RWPE2 (cell line): ENCODE data around the gene KIRREL3.

Experiments used
- ATAC-seq: fragments of 200-7000 bp; cut with Tn5 transposase; 3 replicates; pipeline ENCODE4 v1.9.1; 2021; ENCODE audit warnings: low read depth
- DNase-seq: peaks from one replicate; pipeline ENCODE4 v3.0.0-alpha.2; 2020; ENCODE audit warnings: low spot score
- H3K27ac ChIP-seq: fragments of 450-650 bp; 2 replicates; pipeline ENCODE4 v1.5.1; 2017; ENCODE audit warnings: mild to moderate bottlenecking; ENCODE audit not compliant: poor library complexity, severe bottlenecking
- H3K27me3 ChIP-seq: fragments of 250-450 bp; sonication (Bioruptor Pico); 2 replicates; pipeline ENCODE4 v1.5.1; 2021; ENCODE audit warnings: mild to moderate bottlenecking, moderate library complexity; ENCODE audit not compliant: insufficient read depth, poor library complexity, severe bottlenecking
- H3K36me3 ChIP-seq: fragments of 250-450 bp; sonication (Bioruptor Pico); 2 replicates; pipeline ENCODE4 v1.5.1; 2020; ENCODE audit warnings: low read depth, mild to moderate bottlenecking, moderate library complexity
- H3K4me1 ChIP-seq: fragments of 250-450 bp; sonication (Bioruptor Pico); 2 replicates; pipeline ENCODE4 v1.5.1; 2021; ENCODE audit warnings: mild to moderate bottlenecking, moderate library complexity; ENCODE audit not compliant: insufficient read depth, poor library complexity, severe bottlenecking
- H3K4me3 ChIP-seq: fragments of 250-450 bp; sonication (Bioruptor Pico); 2 replicates; pipeline ENCODE4 v1.5.1; 2021; ENCODE audit warnings: mild to moderate bottlenecking, moderate library complexity; ENCODE audit not compliant: severe bottlenecking
- H3K9me3 ChIP-seq: fragments of 250-450 bp; sonication (Bioruptor Pico); 2 replicates; pipeline ENCODE4 v1.5.1; 2021; ENCODE audit warnings: mild to moderate bottlenecking, moderate library complexity; ENCODE audit not compliant: severe bottlenecking
- TF ChIP-seq, protein P1 (sequence below): fragments of 450-650 bp; IDR thresholded peaks from one replicate; pipeline ENCODE4 v1.5.1; 2017; ENCODE audit warnings: mild to moderate bottlenecking, moderate library complexity; ENCODE audit not compliant: poor library complexity, severe bottlenecking

KIRREL3 gene

DNA sequence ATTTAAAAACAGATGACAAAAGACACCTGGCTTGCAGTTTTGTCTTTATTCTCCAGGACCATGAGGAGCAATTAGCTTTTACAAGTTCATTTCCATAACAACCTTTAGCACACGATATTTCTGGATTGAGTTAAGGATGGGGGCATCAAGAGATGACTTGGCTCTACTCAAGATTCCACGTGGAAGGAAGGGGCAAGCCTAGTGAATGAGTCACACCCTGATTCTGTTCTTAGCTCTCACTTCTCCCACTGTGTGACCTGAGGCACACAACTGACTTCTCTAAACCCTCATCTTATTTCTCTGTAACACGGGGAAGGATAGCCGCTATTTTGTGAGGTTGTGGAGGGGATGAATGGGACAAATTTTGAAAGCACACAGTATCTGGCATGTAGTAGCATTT is 185.5 kb downstream of the KIRREL3 start:
- no peak for DNase-seq
- Histone ChIP-seq H3K4me3 (no peak overlapping the region), H3K9me3 (no peaks in the 10 kb centered on the region), H3K4me1 (no peaks in the 10 kb centered on the region), H3K27me3 (peaks cover 3% of the 10 kb centered on the region), H3K27ac (no peak overlapping the region), H3K36me3 (no peaks in the 10 kb centered on the region)
- no peak for ATAC-seq
- TF ChIP-seq, protein P1, sequence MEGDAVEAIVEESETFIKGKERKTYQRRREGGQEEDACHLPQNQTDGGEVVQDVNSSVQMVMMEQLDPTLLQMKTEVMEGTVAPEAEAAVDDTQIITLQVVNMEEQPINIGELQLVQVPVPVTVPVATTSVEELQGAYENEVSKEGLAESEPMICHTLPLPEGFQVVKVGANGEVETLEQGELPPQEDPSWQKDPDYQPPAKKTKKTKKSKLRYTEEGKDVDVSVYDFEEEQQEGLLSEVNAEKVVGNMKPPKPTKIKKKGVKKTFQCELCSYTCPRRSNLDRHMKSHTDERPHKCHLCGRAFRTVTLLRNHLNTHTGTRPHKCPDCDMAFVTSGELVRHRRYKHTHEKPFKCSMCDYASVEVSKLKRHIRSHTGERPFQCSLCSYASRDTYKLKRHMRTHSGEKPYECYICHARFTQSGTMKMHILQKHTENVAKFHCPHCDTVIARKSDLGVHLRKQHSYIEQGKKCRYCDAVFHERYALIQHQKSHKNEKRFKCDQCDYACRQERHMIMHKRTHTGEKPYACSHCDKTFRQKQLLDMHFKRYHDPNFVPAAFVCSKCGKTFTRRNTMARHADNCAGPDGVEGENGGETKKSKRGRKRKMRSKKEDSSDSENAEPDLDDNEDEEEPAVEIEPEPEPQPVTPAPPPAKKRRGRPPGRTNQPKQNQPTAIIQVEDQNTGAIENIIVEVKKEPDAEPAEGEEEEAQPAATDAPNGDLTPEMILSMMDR, result no peak

DNA sequence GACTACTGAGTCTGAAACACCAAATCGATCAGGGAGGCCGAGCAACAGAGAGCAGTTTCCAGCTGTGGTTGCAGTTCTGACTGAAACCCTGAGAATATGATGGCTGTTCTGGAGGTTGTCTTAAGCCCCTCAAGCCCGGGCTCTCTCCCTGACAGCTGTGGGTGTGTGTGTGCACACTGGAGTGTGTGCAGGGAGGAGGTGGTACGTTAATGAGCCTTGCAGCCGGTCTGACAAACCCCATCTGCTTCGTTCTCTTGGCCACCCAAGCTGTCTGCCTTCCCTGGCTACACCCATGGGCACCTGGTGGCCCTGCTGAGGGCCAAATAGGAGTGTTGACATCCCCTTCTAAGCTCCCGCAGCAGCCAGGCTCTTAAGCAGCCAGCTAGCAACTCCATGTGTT is 189.8 kb downstream of the KIRREL3 start:
- Histone ChIP-seq H3K27ac (no peak overlapping the region), H3K27me3 (no peaks in the 10 kb centered on the region), H3K9me3 (no peaks in the 10 kb centered on the region), H3K36me3 (no peaks in the 10 kb centered on the region), H3K4me3 (no peak overlapping the region), H3K4me1 (no peaks in the 10 kb centered on the region)
- no peak for ATAC-seq
- TF ChIP-seq, protein P1, result no peak
- no peak for DNase-seq

DNA sequence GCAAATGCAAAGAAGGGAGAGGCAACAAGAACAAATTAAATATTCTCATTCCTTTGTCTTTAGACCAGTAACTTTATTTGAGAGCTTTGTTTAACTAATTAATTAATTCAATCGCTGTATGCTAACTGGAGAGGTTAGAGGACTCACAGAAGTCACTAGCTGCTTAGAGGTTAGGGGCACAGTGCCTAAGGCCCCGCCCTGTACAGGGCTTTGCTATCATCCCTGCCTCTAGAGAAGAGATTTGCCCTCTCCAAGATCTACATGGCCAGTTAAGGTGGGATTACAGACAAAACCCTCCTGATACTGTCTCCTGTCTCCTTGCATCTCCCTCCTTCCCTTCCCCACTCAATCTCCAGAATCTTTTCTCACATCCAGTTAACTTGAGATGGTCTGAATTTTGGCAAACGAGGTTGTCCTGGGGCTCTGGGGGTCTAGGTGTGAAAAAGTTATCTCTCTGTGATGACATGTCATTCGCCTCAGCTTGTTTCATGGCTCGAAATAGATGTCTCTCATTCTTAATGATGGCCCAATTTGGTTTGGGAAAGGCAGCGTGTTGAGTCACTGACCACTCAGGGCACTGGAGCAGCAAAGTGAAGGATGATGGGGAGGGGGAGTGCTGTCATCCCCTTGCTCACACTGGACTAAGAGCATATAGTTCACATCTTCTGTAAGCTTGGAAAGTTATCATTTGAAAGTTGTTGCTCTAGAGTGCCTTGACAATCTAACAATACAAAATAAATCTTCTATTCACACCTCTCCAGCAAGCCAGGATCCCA is 190.9 kb downstream of the KIRREL3 start:
- H3K27ac ChIP-seq, result no peak overlapping the region
- no peaks in the 10 kb centered on the region for H3K4me1 ChIP-seq
- no peaks in the 10 kb centered on the region for H3K36me3 ChIP-seq
- no peak overlapping the region for H3K4me3 ChIP-seq
- H3K9me3 ChIP-seq, result no peaks in the 10 kb centered on the region
- ATAC-seq (no peak), DNase-seq (no peak)
- no peaks in the 10 kb centered on the region for H3K27me3 ChIP-seq
- TF ChIP-seq, protein P1, result no peak

DNA sequence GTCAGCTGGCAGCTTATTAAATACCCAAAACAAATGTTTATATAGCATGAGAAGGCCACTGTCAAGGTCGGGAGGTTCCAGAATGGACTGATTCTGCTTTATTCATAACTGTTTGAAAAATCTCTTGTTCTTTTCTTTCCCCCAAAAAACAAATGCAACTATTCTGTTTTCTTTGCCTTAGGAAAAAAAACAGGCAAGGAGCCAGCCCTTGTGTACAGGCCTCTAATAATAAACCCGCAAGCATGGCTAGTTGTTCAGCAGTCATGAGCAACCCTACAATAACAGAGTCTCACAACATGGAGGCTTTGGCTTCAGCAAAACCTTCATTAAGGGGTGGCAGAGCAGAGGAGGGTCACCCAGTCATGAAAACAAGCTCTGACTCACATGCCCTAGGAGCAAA is 191.7 kb downstream of the KIRREL3 start:
- H3K27me3 ChIP-seq, result no peaks in the 10 kb centered on the region
- no peaks in the 10 kb centered on the region for H3K36me3 ChIP-seq
- no peak overlapping the region for H3K27ac ChIP-seq
- H3K9me3 ChIP-seq, result no peaks in the 10 kb centered on the region
- H3K4me1 ChIP-seq, result no peaks in the 10 kb centered on the region
- no peak overlapping the region for H3K4me3 ChIP-seq
- no peak for ATAC-seq
- DNase-seq, result no peak
- TF ChIP-seq, protein P1, result no peak

DNA sequence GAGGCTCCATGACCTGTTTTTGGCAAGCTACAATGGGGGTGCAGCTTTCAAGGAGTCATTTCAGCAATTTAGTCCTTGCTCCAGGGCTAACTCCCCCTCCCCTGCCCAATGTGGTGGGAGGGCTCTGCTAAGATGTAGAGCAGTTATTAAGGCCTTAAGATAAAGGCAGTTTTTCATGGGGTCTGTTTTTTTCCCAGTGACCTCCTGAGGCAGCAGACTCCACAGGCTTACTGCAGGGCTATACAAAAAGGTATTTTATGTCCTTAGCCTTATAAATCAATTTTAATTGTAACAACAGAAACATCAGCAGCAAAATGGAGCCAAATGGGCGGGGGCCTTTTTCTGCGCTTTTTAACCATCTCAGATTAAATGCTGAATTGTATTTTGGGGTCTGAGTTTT is 192.3 kb downstream of the KIRREL3 start:
- no peak overlapping the region for H3K27ac ChIP-seq
- no peaks in the 10 kb centered on the region for H3K9me3 ChIP-seq
- TF ChIP-seq, protein P1, result no peak
- no peaks in the 10 kb centered on the region for H3K36me3 ChIP-seq
- DNase-seq, result no peak
- no peak for ATAC-seq
- H3K27me3 ChIP-seq, result no peaks in the 10 kb centered on the region
- no peaks in the 10 kb centered on the region for H3K4me1 ChIP-seq
- no peak overlapping the region for H3K4me3 ChIP-seq
